ENCODE measurements around the gene CRY2. TPM values are rescaled to one million over a fixed set of nuclear protein-coding genes. Genes with fewer than 3 reads are reported as not detected.
"Not testable (repeated sequence)": the region's sequence is repeated elsewhere in the genome, so short reads cannot be mapped to it uniquely, and the experiment has no call there.

The CRY2 gene
- total and polyA plus RNA-seq, 2 experiments from 2014 or later = 9.5 to 15.4 TPM

- H2AFZ ChIP-seq; ATAC-seq; H3K4me1 ChIP-seq (ENCODE audit: insufficient read depth); H3K4me2 ChIP-seq; H3K27ac Mint-ChIP-seq; H4K20me1 ChIP-seq (replicated peaks; ENCODE audit: insufficient read depth); H3K27me3 ChIP-seq (ENCODE audit: insufficient read depth); H3F3A ChIP-seq (replicated peaks; ENCODE audit: low read depth); H3K9me2 ChIP-seq (ENCODE audit: insufficient read depth); H3K4me3 Mint-ChIP-seq; H3K4me1 Mint-ChIP-seq; H3K36me3 ChIP-seq (ENCODE audit: insufficient read depth); DNase-seq (ENCODE audit: low spot score); H3K9me3 Mint-ChIP-seq; H3K4me3 ChIP-seq; H3K27ac ChIP-seq (ENCODE audit: low read depth); H3K79me2 ChIP-seq (replicated peaks; ENCODE audit: insufficient read depth): not testable (repeated sequence)
- peaks cover 30% of the 10 kb centered on the region for H3K27me3 Mint-ChIP-seq (ENCODE audit: insufficient read depth, low read depth, poor library complexity)
- peaks cover 19% of the 10 kb centered on the region for H3K36me3 Mint-ChIP-seq (ENCODE audit: low read depth)
Observed at GRCh38 chr11:45905576-45905975, 58.3 kb downstream of the CRY2 start.

- no peak overlapping the region for H3K4me3 Mint-ChIP-seq
- ATAC-seq = no peak; the same call in 2 of the 3 replicates
- no peaks in the 10 kb centered on the region for H3K4me1 ChIP-seq (ENCODE audit: insufficient read depth)
- no peaks in the 10 kb centered on the region; the same call in 1 of the 2 replicates for H4K20me1 ChIP-seq (replicated peaks; ENCODE audit: insufficient read depth)
- H3F3A ChIP-seq (replicated peaks; ENCODE audit: low read depth) = no peaks in the 10 kb centered on the region
- H3K27me3 Mint-ChIP-seq (ENCODE audit: insufficient read depth, low read depth, poor library complexity) = peaks cover 25% of the 10 kb centered on the region
- DNase-seq (ENCODE audit: low spot score) = no peak
- H3K9me2 ChIP-seq (ENCODE audit: insufficient read depth) = no peaks in the 10 kb centered on the region
- H3K9me3 Mint-ChIP-seq = no peaks in the 10 kb centered on the region
- H3K79me2 ChIP-seq (replicated peaks; ENCODE audit: insufficient read depth) = no peaks in the 10 kb centered on the region; the same call in 1 of the 2 replicates
- no peak overlapping the region for H3K27ac ChIP-seq (ENCODE audit: low read depth)
- H3K27ac Mint-ChIP-seq = no peak overlapping the region; the same call in 1 of the 2 replicates
- no peak overlapping the region for H2AFZ ChIP-seq
- H3K4me3 ChIP-seq = no peak overlapping the region
- no peaks in the 10 kb centered on the region for H3K27me3 ChIP-seq (ENCODE audit: insufficient read depth)
- peaks cover 21% of the 10 kb centered on the region for H3K36me3 Mint-ChIP-seq (ENCODE audit: low read depth)
- H3K36me3 ChIP-seq (ENCODE audit: insufficient read depth) = no peaks in the 10 kb centered on the region
- no peak for TF ChIP-seq CREB1 (CRISPR knock-in tag; IDR thresholded peaks at IDR 0.05; ENCODE audit: low read depth)
- no peak for TF ChIP-seq REST (IDR thresholded peaks at IDR 0.05; ENCODE audit: unreplicated experiment)
- no peak for TF ChIP-seq EZH2 (IDR thresholded peaks at IDR 0.05; ENCODE audit: low read depth, unreplicated experiment)
- no peak for TF ChIP-seq ZNF462 (CRISPR knock-in tag; IDR thresholded peaks at IDR 0.05)
- no peak for TF ChIP-seq STAT1 (IDR thresholded peaks at IDR 0.05; ENCODE audit: unreplicated experiment)
- no peak for TF ChIP-seq CTCF (conservative IDR thresholded peaks at IDR 0.05; ENCODE audit: low read depth in 2 of 2)
- H3K4me1 Mint-ChIP-seq = no peaks in the 10 kb centered on the region; the same call in 2 of the 3 replicates
- no peak overlapping the region for H3K4me2 ChIP-seq
Observed at GRCh38 chr11:45906096-45906682, 58.9 kb downstream of the CRY2 start.

All from GM23338 (cell line).